GM19025 (cell line): ENCODE results near the gene PIP5K1B.

Experiments
- ATAC-seq: cut with Tn5 transposase; IDR thresholded peaks from one replicate; pipeline ENCODE4 v1.9.1; 2021; ENCODE audit warnings: mild to moderate bottlenecking, low read depth, moderate library complexity; ENCODE audit not compliant: unreplicated experiment

Gene PIP5K1B

GRCh38 chr9:68731857-68732256 lies 26.8 kb downstream of the PIP5K1B start:
- no peak for ATAC-seq

- ATAC-seq: no peak
Measured at GRCh38 chr9:68732405-68733020, 27.5 kb downstream of the PIP5K1B start.

- no peak for ATAC-seq
Measured at GRCh38 chr9:68733021-68733405, 28.0 kb downstream of the PIP5K1B start.

- ATAC-seq: no peak
Measured at GRCh38 chr9:68738358-68738757, 33.3 kb downstream of the PIP5K1B start.

- no peak for ATAC-seq
Measured at GRCh38 chr9:68739621-68740174, 34.7 kb downstream of the PIP5K1B start.

- no peak for ATAC-seq
Measured at GRCh38 chr9:68740561-68740960, 35.5 kb downstream of the PIP5K1B start.

GRCh38 chr9:68741234-68741633 lies 36.2 kb downstream of the PIP5K1B start:
- no peak for ATAC-seq

- ATAC-seq: no peak
Measured at GRCh38 chr9:68741704-68742332, 36.8 kb downstream of the PIP5K1B start.

- no peak for ATAC-seq
Measured at GRCh38 chr9:68742333-68742730, 37.3 kb downstream of the PIP5K1B start.

GRCh38 chr9:68744426-68744825 lies 39.4 kb downstream of the PIP5K1B start:
- ATAC-seq: no peak

- ATAC-seq: no peak
Measured at GRCh38 chr9:68746525-68746924, 41.5 kb downstream of the PIP5K1B start.

- no peak for ATAC-seq
Measured at GRCh38 chr9:68747043-68747533, 42.0 kb downstream of the PIP5K1B start.

- no peak for ATAC-seq
Measured at GRCh38 chr9:68749135-68749534, 44.1 kb downstream of the PIP5K1B start.

GRCh38 chr9:68749579-68750159 lies 44.6 kb downstream of the PIP5K1B start:
- no peak for ATAC-seq

GRCh38 chr9:68750255-68750654 lies 45.2 kb downstream of the PIP5K1B start:
- no peak for ATAC-seq

GRCh38 chr9:68750786-68751185 lies 45.7 kb downstream of the PIP5K1B start:
- ATAC-seq: no peak

GRCh38 chr9:68751556-68751955 lies 46.5 kb downstream of the PIP5K1B start:
- no peak for ATAC-seq

- ATAC-seq: no peak
Measured at GRCh38 chr9:68755051-68755450, 50.0 kb downstream of the PIP5K1B start.

- no peak for ATAC-seq
Measured at GRCh38 chr9:68755752-68756151, 50.7 kb downstream of the PIP5K1B start.

GRCh38 chr9:68759981-68760673 lies 55.1 kb downstream of the PIP5K1B start:
- no peak for ATAC-seq
